Hindlimb muscle (tissue), 1 donor: ENCODE results near the gene LUC7L2. TPM values are rescaled to one million over a fixed set of nuclear protein-coding genes. Genes with fewer than 3 reads are reported as not detected.
"Not testable (repeated sequence)": the region's sequence is repeated elsewhere in the genome, so short reads cannot be mapped to it uniquely, and the experiment has no call there.

Source experiments
- DNase-seq: peaks from one replicate; pipeline ENCODE4 v3.0.0-alpha.2; 2013
- polyA plus RNA-seq: library from polyadenylated mRNA; unstranded; fragments of 120-200 nt; gene quantifications from one replicate; pipeline ENCODE4 v1.2.1, GENCODE V29; 2013; ENCODE audit not compliant: insufficient read length

The LUC7L2 gene, protein sequence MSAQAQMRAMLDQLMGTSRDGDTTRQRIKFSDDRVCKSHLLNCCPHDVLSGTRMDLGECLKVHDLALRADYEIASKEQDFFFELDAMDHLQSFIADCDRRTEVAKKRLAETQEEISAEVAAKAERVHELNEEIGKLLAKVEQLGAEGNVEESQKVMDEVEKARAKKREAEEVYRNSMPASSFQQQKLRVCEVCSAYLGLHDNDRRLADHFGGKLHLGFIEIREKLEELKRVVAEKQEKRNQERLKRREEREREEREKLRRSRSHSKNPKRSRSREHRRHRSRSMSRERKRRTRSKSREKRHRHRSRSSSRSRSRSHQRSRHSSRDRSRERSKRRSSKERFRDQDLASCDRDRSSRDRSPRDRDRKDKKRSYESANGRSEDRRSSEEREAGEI
- 66.0 TPM for polyA plus RNA-seq

DNA sequence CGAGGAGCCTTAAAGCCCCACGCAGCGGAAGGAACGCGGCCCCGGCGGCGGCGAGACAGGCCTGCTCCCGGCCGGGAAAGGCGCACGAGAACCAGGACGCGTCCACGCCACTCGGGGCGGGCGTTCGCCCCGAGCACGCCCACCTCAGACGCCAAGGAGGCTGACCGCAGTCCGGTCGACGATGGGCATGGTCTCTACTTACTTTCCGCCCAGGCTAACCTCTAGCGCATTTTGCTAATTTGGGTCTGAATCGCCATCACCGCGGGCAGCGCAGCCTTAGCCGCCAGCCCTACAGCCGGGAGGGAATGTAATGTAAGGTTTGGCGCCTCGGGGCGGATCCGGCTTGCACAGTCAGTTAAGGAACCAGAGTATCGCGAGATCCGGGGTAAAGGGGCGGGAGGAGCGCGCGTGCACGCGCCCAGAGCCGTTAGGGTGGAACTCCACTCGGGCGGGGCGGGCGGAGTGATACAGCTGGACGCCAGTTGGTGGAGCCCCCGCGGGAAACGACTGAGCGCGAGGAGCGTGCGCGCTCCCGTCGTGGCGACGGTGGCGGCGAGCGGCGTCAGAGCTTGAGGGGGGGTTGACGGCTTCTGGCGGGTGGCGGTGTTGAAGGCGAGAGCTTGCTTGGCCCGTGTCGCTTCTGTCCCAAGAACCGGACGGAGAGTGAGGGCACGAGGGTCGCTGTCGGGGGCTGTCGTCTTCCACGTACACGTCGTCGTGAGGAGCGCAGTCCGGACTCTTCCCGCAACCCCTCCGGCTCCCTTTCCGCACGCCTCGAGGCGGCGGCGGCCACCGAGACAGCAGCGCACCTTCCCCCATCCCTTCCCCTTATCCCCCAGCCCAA, at the start of gene LUC7L2:
TSS of gene LUC7L2 (plus strand) at position 529 of the 844 bp plus-strand sequence. CDS start 368 bp downstream, outside the sequence.
- peak; percentile 100 for DNase-seq

DNA sequence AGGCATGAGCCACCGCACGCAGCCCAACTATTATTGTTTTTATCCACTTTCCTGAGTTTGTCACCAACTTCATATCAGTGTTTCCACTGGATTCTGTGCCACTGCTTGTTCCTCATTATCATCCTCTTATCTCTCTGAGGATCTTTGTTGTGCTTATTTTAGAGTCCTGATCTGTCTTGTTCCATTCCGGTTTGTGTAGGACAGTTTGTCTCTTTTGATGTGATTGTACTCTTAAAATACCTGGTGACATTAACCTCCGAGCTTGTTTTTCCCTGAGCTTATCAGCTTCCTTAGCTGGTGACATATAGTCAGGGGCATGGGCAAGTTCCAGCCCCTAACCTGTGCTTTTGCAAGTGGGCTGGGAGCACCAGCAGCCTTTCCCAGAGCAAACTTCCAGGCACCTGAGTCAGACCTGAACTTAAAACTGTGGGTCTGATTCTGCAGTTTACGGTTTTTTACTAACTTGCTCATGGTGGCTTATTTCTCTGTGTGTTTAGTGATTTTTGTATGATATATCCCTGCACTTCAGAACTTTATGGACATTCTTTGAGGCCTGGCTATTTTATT, 41.7 kb upstream of the LUC7L2 start:
- no peak for DNase-seq

DNA sequence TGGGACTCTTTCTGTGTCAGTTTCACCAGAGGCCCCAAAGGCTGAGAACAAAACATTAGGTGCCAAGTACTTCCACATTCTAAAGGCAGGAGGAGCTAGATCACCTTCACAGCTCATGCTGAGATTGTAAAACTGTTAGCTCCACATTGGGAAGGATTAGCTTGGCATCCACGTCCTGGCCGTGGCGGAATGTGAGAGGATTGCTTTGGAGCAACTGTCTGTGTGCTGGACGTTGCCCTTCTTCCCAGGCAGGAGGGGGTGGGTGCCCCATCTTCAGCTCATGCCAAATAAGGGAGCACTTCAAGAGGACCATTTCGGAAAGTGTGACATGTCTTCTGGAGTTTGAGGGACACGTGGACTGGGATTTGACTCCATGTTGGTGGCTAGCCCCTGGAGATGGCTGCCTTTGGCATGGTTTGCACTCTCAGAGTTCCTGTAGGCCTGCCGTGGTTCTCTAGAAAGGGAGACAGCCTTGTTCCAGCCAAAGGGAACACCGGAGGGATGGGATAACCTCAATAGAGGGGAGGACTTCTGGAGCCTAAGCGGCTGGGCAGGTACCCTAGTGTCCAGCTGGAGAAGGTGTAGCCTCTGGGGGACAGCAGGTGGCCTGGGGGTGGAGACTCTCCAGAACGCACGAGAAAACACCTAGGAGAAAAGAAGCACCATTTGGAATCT, 38.5 kb upstream of the LUC7L2 start:
- DNase-seq = no peak

DNA sequence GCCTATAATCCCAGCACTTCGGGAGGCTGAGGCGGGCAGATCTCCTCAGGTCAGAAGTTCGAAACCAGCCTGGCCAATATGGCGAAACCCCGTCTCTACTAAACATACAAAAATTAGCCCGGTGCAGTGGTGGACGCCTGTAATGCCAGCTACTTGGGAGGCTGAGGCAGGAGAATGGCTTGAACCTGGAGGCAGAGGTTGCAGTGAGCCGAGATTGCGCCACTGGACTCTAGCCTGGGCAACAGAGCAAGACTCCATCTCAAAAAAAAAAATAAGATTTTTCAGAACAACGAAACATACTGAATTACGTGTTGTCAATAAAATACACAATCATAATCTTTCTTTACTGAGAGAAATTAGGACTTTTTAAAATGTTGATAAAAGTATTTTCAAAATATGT, 35.0 kb upstream of the LUC7L2 start:
- not testable (repeated sequence) for DNase-seq

DNA sequence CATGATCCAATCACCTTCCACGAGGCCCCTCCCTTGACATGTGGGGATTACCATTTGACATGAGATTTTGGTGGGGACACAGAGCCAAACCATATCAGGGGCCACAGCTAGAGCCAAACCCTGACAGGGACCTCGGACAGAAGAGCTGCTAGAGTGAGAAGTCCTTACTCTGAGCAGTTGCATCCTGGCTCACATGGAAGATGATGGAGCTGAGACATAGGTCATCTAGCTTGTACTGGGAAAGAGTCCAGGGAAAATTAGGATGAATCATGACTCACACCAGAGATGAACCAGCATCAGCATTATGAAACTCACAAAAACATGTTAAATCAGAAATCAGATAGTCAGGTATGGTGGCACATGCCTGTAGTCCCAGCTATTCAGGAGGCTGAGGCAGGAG, 31.3 kb upstream of the LUC7L2 start:
- no peak for DNase-seq

DNA sequence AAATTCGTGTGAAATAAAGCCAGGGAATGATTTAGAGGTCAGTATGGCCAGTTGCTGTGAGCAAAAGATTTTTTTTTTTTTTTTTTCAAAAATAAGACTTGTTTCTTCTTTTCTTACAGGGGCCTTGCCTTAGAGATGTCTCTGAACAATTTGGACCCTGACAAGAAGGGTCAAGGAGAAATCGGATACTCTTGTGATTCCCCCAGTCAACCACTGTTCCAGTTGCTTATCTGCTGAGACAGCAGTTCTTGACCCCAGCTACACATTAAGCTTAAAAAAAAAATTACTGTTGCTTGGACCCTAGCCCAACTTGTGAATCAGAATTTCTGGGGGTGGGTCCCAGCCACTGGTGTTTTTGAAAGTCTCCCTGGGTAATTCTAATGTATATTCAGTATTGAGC, 30.6 kb upstream of the LUC7L2 start:
- DNase-seq = no peak

DNA sequence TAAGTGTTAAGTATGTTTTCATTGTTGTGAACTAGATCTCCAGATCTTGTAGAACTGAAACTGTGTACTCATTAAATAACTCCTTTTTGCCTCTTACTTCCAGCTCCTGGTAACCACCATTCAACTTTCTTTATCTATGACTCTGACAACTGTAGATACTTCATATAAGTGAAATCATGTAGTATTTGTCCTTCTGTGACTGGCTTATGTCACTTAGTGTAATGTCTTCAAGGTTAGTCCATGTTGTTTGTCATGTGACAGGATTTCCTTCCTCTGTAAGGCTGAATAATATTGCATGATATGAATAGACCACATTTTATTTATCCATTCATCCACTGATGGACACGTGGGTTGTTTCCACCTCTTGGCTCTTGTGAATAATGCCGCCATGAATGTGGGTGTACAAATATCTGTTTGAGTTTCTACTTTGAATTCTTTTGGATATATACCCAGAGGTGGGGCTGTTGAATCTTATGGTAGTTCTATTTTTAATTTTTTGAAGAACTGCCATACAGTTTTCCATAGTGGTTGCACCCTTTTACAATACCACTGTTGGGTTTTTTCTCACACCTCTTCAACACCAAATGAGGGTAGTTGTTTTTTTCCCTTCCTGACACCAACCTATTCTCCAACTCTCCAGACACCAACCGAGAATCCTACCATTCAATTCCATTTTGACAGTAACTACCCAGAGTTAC, 29.2 kb upstream of the LUC7L2 start:
- no peak for DNase-seq

DNA sequence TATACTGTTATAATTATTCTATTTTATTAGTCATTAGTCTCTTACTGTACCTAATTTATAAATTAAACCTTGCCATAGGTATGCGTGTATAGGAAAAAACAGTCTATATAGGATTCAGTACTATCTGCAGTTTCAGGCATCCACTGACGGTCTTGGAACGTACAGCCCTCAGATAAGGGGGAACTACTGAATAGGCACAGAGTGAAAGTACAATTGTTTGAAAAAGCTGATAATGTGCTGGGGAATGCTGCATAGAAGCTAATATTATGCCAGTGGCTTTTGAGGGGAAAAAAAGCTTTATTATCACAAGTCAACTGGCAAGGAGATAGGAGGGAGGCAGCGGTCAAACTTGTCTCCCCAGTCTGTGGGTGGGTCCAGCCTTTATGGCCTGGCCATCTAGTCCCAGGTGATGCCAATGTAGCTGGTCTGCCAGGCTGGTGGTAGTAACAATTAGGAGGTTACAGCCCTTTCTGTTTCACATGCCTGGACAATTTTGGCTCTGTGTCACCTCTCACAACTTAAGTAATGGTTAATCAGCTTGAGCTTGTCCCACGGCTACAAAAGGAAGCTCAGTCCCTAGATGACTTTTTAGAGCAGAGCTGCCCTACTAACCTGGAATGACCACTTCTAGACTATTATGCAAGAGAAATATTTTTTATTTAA, 26.9 kb upstream of the LUC7L2 start:
- no peak for DNase-seq

DNA sequence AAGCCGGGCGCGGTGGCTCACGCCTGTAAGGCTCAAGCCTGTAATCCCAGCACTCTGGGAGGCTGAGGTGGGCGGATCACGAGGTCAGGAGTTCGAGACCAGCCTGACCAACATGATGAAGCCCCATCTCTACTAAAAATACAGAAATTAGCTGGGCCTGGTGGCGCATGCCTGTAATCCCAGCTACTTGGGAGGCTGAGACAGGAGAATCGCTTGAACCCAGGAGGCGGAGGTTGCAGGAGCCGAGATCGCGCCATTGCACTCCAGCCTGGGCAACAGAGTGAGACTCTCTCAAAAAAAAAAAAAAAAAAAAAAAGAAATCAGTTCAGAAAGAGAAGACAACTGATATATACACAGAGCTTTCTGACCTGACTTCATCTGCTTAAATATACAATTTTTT, 26.3 kb upstream of the LUC7L2 start:
- not testable (repeated sequence) for DNase-seq

DNA sequence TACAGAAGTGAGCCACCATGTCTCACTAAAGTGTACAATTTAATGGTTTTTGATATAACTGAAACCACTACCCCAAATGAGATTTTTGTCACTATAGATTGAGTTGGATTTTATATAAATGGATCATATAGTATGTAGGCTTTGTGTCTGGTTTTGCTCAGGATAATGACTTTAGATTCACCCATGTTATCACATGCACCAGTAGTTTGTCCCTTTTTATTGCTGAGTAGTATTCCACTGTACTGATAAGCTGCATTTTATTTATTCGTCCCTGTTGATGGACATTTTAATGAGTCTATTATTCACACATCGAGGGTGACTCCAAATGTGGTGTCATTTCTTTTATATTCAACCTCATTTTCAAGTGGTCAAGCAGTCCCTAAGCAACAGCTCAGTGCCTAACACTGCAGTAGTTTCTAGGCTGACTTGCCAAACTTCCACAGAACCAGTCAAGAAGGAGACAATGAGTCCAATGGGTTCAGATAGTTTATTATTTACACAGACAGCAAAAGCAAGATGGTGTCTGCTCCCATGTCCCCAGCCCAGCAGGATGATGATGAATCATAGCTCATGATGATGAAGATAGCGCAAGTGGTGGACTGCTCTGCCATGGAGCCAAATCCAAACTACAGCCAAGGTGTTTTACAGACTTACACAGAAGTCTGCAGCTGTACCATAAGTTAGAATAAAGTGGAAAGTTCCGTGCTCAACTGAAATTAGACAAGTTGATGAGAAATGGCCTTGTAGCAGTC, 25.1 kb upstream of the LUC7L2 start:
- no peak for DNase-seq

DNA sequence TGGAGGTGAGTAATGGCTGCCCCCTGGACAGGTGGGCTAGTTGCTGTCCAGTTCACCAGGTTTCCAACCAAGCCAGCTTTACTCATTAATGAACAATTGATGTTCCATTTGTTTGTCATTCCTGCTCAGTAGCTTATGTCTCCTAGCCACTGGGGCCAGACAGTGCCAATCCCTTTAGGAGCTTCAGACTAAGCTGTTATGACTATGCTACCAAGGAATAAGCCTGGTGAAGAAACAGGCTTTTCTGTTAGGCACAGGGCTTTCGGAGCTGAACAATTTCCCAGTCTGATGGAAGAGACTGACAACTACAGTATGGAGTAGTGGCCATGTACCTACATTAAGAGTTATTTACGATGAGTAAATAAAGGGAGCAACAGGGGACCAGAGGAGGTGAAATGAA, 20.7 kb upstream of the LUC7L2 start:
- no peak for DNase-seq

DNA sequence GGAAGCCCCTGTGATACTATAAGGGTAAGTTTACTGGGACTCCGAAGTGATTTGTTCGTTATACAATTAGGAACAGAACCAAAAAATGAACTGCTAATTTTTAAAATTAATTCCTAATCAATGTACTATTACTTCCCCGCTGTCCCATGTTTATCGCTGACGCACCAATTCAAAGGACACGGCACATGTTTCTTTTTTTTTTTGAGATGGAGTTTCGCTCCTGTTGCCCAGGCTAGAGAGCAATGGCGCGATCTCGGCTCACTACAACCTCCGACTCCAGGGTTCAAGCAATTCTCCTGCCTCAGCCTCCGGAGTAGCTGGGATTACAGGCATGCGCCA, 20.0 kb upstream of the LUC7L2 start:
- DNase-seq = no peak

DNA sequence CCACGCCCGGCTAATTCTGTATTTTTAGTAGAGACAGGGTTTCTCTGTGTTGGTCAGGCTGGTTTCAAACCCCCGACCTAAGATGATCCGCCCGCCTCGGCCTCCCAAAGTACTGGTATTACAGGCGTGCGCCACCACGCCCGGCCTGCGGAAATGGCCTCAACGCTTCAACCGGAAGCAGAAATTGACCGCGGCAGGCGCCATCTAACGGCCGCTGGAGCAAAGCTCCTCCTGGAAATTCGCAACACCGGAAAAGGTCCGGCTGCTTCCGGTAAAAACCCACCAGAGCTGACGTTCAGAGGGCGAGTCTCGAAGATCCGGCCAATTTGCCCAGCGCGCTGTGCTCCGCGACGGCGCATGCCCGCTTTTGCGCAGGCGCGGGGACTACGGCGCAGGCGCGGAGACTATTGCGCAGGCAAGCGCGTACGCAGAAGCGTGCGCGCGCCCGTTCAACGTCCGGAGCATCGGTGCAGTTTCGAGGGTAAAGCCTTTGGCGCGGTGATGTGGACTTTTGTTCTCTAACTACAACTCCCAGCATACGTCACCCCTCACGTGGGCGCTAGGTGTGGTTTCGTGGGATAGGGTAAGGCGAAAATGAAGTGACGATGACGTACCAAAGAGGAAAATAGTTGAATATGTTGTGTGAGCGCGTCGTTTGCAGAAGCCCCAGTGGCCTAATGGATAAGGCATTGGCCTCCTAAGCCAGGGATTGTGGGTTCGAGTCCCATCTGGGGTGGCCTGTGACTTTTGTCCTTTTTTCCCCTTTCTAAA, 19.5 kb upstream of the LUC7L2 start:
- peak; percentile 100 for DNase-seq

DNA sequence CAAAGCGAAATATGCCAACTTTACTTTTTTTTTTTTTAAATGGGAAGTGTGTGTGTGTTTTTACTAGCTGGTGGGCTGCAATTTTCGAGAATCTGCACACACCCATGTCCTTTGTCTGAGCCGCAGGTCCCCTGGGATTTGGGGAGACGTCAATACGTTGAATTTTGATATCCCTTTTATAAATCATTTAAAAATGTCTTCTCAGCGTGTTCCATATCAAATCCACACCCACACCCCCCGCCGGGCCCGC, 19.0 kb upstream of the LUC7L2 start:
- no peak for DNase-seq

DNA sequence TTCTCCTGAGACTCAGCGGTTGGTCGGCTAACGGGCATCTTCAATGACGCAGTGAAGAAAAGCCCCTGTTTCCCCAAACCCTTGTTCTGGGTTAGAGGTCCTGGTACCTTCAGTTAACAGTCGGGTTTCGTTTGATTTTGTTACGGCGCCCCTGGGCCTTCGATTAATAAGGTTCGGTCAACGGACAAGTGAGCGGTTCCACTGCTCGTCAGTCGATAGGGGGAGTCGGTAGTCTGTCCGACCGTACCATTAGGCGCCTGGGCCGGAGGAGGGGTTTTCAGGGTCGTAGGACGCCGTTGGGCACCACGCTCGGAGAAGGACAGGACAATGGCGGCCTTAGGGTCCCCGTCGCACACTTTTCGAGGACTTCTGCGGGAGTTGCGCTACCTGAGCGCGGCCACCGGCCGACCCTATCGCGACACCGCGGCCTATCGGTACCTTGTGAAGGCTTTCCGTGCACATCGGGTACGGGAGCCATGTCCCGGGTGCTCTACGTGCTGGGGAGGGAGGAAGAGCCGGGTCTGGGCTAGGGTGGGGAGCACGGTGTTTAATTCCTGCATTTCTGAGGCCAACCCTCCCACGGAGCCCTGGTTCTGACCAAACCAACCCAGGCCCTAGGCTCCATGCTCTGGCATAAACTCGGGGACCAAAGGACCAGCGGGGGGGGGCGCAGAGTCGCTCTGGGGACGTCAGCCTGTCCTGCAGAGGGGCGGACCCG, 18.5 kb upstream of the LUC7L2 start, which contains the start of gene FMC1:
TSS of gene FMC1 (plus strand) at position 280 of the 718 bp plus-strand sequence. CDS start at position 328, 48 bp downstream.
- peak; percentile 92 for DNase-seq

DNA sequence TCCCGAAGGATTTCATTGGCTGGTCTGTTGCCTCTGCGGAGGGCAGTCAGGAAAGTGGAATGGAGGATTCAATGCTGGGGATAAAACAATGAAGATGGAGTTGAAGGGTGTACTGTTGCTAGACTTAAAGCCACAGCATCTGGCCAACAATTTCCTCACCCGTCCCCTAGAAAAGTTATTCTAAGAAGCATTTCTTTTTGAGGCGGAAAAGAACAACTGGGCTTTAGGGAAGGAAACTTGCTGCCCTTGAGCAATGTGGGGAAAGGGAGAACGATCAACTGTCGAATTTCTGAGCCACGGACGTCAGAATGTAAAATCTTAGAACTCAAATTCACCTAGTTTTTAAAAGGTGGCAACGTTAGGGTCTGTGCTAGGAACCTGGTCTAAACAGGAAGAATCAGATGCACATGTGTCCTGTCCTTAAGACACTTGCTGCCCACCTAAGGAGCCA, 17.9 kb upstream of the LUC7L2 start:
- no peak for DNase-seq

DNA sequence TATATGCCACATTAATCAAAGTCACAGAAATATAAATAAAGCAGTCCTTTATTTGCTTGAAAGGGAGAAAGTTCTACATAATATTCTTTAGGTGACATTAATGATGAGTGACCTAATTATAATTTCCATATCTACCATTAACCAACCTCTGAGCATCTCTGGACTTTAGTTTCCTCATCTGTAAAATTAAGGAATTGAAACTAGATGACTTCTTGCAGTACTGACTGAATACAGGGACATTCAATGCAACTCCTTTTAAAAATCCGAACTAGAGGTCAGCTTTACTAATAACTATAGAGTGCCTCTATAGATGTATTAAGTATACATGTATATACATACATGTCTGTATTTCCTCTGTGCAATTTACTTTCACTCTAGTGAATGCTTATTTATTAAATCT, 14.7 kb upstream of the LUC7L2 start:
- DNase-seq = no peak

DNA sequence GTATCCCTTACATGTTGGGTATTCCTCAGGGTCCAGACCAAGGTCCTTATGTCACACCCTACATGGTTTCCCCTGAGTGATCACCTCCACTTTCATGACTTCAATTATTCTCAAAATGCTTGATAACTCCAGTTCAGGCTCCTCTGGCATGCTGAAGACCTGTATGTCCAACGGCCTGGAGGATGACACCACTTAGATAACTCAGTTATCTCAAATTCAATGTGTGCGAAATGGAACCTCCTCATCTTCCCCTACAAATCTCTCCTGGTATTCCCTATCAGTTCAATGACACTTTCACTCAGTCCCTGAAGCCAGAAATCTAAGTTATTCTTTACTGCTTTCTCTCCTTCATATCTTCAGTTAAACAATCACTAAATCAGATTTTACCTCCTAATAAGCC, 8.7 kb upstream of the LUC7L2 start:
- DNase-seq = no peak

DNA sequence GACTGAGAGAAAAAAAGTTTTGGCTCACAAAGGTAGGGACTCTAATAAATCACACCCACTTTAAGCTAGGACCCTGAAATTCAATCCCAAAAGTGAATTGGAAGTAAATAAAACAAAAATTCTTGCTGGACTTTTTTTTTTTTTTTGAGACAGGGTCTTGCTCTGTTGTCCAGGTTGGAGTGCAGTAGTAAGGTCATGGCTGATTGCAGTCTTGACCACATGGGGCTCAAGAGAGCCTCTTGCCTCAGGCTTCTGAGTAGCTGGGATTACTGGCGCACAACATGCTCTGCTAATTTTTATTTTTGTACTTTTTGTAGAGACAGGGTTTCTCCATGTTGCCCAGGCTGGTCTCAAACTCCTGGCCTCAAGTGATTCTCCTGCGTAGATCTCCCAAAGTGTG, 5.0 kb upstream of the LUC7L2 start:
- DNase-seq = no peak

DNA sequence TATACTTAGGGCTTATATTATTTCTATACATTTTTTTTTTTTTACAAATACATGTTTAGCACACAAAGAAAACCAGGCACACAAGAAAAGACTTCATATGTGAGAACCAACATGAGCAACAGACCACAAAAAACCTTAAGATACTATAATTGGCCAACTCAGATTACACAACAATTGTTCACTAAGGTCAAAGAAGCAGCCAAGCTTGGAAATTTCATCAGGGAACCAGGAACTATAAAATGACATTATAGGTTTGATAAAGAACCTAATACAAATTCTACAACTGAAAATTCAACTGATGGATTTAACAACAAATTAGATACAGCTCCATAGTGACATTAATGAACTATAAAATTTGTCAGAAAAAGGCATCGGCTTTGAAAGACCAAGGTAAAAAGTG, 4.4 kb upstream of the LUC7L2 start:
- no peak for DNase-seq
